GM23338 (cell line): ENCODE measurements around the gene VEZT. TPM values are rescaled to one million over a fixed set of nuclear protein-coding genes. Genes with fewer than 3 reads are reported as not detected.

Experiments
- ATAC-seq: fragments of 200-7000 bp; cut with Tn5 transposase; 3 replicates; pipeline ENCODE4 v1.9.1; 2020
- DNase-seq: peaks from one replicate; pipeline ENCODE4 v3.0.0-alpha.2; 2015; ENCODE audit warnings: low spot score
- H2AFZ ChIP-seq: fragments of 200-600 bp; sonication (generic); 2 replicates; pipeline ENCODE4 v1.8.0; 2016; ENCODE audit warnings: antibody characterized with exemption, mild to moderate bottlenecking, moderate library complexity
- H3F3A ChIP-seq: fragments of 200-600 bp; sonication (generic); replicated peaks from 2 replicates; pipeline ENCODE4 v1.8.0; 2017; ENCODE audit warnings: antibody characterized with exemption, mixed run types, low read depth
- H3K27ac ChIP-seq: fragments of 200-600 bp; sonication (generic); 2 replicates; pipeline ENCODE4 v1.6.1; 2016; ENCODE audit warnings: low read depth
- H3K27me3 ChIP-seq: fragments of 200-600 bp; sonication (generic); 2 replicates; pipeline ENCODE4 v1.8.0; 2016; ENCODE audit warnings: mild to moderate bottlenecking, mixed run types, moderate library complexity; ENCODE audit not compliant: insufficient read depth
- H3K36me3 ChIP-seq: fragments of 200-600 bp; sonication (generic); 2 replicates; pipeline ENCODE4 v1.8.0; 2016; ENCODE audit warnings: mild to moderate bottlenecking; ENCODE audit not compliant: insufficient read depth
- H3K4me1 ChIP-seq: fragments of 200-600 bp; sonication (generic); 2 replicates; pipeline ENCODE4 v1.8.0; 2016; ENCODE audit warnings: mild to moderate bottlenecking, moderate library complexity; ENCODE audit not compliant: insufficient read depth
- H3K4me2 ChIP-seq: fragments of 200-600 bp; sonication (generic); 2 replicates; pipeline ENCODE4 v1.7.1; 2017; ENCODE audit warnings: mixed run types
- H3K4me3 ChIP-seq: fragments of 200-600 bp; sonication (generic); 2 replicates; pipeline ENCODE4 v1.6.1; 2016; ENCODE audit warnings: mixed run types
- H3K79me2 ChIP-seq: fragments of 200-600 bp; sonication (generic); replicated peaks from 2 replicates; pipeline ENCODE4 v1.8.0; 2017; ENCODE audit warnings: mild to moderate bottlenecking; ENCODE audit not compliant: insufficient read depth
- H3K9me2 ChIP-seq: fragments of 200-600 bp; sonication (generic); 2 replicates; pipeline ENCODE4 v1.8.0; 2017; ENCODE audit not compliant: insufficient read depth
- H4K20me1 ChIP-seq: fragments of 200-600 bp; sonication (generic); replicated peaks from 2 replicates; pipeline ENCODE4 v1.8.0; 2017; ENCODE audit warnings: mild to moderate bottlenecking; ENCODE audit not compliant: insufficient read depth
- H3K27ac Mint-ChIP-seq: 2 replicates; pipeline ENCODE4 v1.8.0; 2020; ENCODE audit warnings: inconsistent platforms, mild to moderate bottlenecking, moderate library complexity, mixed read lengths
- H3K27me3 Mint-ChIP-seq: 3 replicates; pipeline ENCODE4 v1.8.0; 2022; ENCODE audit warnings: low read depth, mild to moderate bottlenecking, moderate library complexity, mixed read lengths, inconsistent platforms; ENCODE audit not compliant: insufficient read depth, poor library complexity
- H3K36me3 Mint-ChIP-seq: 3 replicates; pipeline ENCODE4 v1.8.0; 2021; ENCODE audit warnings: low read depth, mild to moderate bottlenecking, inconsistent platforms, moderate library complexity, mixed read lengths
- H3K4me1 Mint-ChIP-seq: 3 replicates; pipeline ENCODE4 v1.8.0; 2020; ENCODE audit warnings: mild to moderate bottlenecking, inconsistent platforms, mixed read lengths
- H3K4me3 Mint-ChIP-seq: 3 replicates; pipeline ENCODE4 v1.8.0; 2021; ENCODE audit warnings: moderate library complexity, mild to moderate bottlenecking, inconsistent platforms, mixed read lengths
- H3K9me3 Mint-ChIP-seq: 3 replicates; pipeline ENCODE4 v1.8.0; 2020; ENCODE audit warnings: moderate library complexity, mild to moderate bottlenecking, inconsistent platforms, mixed read lengths
- CREB1 ChIP-seq: fragments of 250-450 bp; sonication (Bioruptor Pico); IDR thresholded peaks from 2 replicates; pipeline ENCODE4 v1.5.0; 2020; ENCODE audit warnings: low read depth, mild to moderate bottlenecking, moderate library complexity
- EZH2 ChIP-seq: fragments of 200-600 bp; sonication (generic); IDR thresholded peaks from one replicate; pipeline ENCODE4 v1.8.0; 2017; ENCODE audit warnings: antibody characterized with exemption, mild to moderate bottlenecking, low read depth; ENCODE audit not compliant: unreplicated experiment
- EZH2phosphoT487 ChIP-seq: fragments of 200-600 bp; sonication (generic); IDR thresholded peaks from one replicate; pipeline ENCODE4 v1.8.1; 2018; ENCODE audit warnings: antibody characterized with exemption; ENCODE audit not compliant: unreplicated experiment
- JUNB ChIP-seq: IDR thresholded peaks from one replicate; pipeline ENCODE4 v1.6.1; 2016; ENCODE audit warnings: antibody characterized with exemption; ENCODE audit not compliant: unreplicated experiment
- NANOG ChIP-seq: IDR thresholded peaks from 2 replicates; pipeline ENCODE4 v1.6.1; 2016; ENCODE audit warnings: antibody characterized with exemption, borderline replicate concordance
- POLR2AphosphoS5 ChIP-seq: IDR thresholded peaks from 2 replicates; pipeline ENCODE4 v1.6.1; 2016; ENCODE audit warnings: antibody characterized with exemption, low read depth
- REST ChIP-seq: IDR thresholded peaks from one replicate; pipeline ENCODE4 v1.6.1; 2018; ENCODE audit warnings: antibody characterized with exemption; ENCODE audit not compliant: unreplicated experiment
- STAT1 ChIP-seq: IDR thresholded peaks from one replicate; pipeline ENCODE4 v1.6.1; 2016; ENCODE audit warnings: antibody characterized with exemption; ENCODE audit not compliant: unreplicated experiment
- ZNF114 ChIP-seq: fragments of 250-450 bp; sonication (Bioruptor Pico); IDR thresholded peaks from 2 replicates; pipeline ENCODE4 v1.5.0; 2020; ENCODE audit warnings: mild to moderate bottlenecking, moderate library complexity
- ZNF331 ChIP-seq: fragments of 250-450 bp; sonication (Bioruptor Pico); IDR thresholded peaks from 2 replicates; pipeline ENCODE4 v1.5.0; 2020; ENCODE audit warnings: low read depth, mild to moderate bottlenecking, moderate library complexity
- ZNF462 ChIP-seq: fragments of 250-450 bp; sonication (Bioruptor Pico); IDR thresholded peaks from 2 replicates; pipeline ENCODE4 v1.5.0; 2020; ENCODE audit warnings: mild to moderate bottlenecking, moderate library complexity
- polyA plus RNA-seq: library from polyadenylated mRNA; unstranded; fragments of >200 nt; fragmentation: Nextera tagmentation; extraction: Ambion mirVana; gene quantifications from 2 replicates; pipeline ENCODE4 v1.2.1, GENCODE V29; 2016
- total RNA-seq: library from RNA; depleted of rRNA; stranded (reverse); fragments of >200 nt; shearing (Covaris generic); gene quantifications from 2 replicates; pipeline ENCODE4 v1.2.3, GENCODE V29; 2014
- TF ChIP-seq, protein P1 (sequence below), 2 experiments: fragments of 200-600 bp in 1 of 2; sonication (generic) in 1 of 2; conservative IDR thresholded peaks; 2 replicates each; pipeline versions ENCODE4 v1.5.1 to v1.6.1; 2016 to 2017; ENCODE audit warnings: antibody characterized with exemption in 2 of 2, low read depth in 2 of 2, mild to moderate bottlenecking in 2 of 2, moderate library complexity in 1 of 2

VEZT gene
- total and polyA plus RNA-seq, 2 experiments from 2014 or later = 34.2 to 51.5 TPM

DNA sequence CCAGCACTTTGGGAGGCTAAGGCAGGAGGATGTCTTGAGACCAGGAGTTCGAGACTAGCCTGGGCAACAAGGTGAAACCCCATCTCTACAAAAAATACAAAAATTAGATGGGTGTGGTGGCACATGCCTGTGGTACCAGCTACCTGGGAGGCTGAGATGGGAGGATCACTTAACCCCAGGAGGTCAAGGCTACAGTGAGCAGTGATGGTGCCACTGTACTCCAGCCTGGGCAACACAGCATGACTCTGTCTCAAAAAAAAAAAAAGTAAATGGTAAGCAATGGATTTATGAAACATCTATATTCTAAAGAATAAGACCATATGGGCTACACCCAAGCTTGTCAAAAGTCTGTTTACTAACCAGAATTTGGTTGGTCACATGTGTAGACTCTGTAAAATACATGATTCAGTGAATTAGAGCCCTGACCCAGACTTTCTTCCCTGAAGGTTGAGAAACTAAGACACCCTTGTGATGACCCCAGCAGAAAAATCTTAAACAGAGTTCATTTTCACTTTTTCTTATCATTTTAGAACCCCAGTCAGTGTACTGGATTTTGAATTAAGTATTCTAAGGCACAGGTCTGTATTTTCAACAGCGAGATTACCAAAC, 12.5 kb upstream of the VEZT start:
- Histone ChIP-seq H3K4me2 (peak overlapping the region; percentile 70), H3K4me3 (0 out of 2 replicates have a peak overlapping the region, but pooled peaks have one; percentile 1), H3K9me2 (no peaks in the 10 kb centered on the region), H2AFZ (no peak overlapping the region), H3K27me3 (no peaks in the 10 kb centered on the region), H3F3A (0 out of 2 replicates have a peak, but pooled peaks cover 3% of the 10 kb centered on the region), H3K4me1 (peaks cover 95% of the 10 kb centered on the region), H4K20me1 (no peaks in the 10 kb centered on the region), H3K27ac (peak overlapping the region; percentile 96), H3K36me3 (no peaks in the 10 kb centered on the region), H3K79me2 (peaks cover 93% of the 10 kb centered on the region)
- Mint-ChIP-seq H3K27ac (peak overlapping the region; percentile 98), H3K4me3 (no peak overlapping the region), H3K9me3 (no peaks in the 10 kb centered on the region), H3K27me3 (peaks cover 13% of the 10 kb centered on the region), H3K4me1 (peaks cover 83% of the 10 kb centered on the region), H3K36me3 (peaks cover 34% of the 10 kb centered on the region)
- no peak for DNase-seq
- ATAC-seq = no peak
- TF ChIP-seq CREB1 (CRISPR knock-in tag) (no peak), EZH2 (no peak), EZH2phosphoT487 (no peak), ZNF331 (CRISPR knock-in tag) (no peak), POLR2AphosphoS5 (no peak), REST (no peak), ZNF462 (no peak), NANOG (no peak), ZNF114 (CRISPR knock-in tag) (no peak), STAT1 (no peak), JUNB (no peak)
- TF ChIP-seq, protein P1, sequence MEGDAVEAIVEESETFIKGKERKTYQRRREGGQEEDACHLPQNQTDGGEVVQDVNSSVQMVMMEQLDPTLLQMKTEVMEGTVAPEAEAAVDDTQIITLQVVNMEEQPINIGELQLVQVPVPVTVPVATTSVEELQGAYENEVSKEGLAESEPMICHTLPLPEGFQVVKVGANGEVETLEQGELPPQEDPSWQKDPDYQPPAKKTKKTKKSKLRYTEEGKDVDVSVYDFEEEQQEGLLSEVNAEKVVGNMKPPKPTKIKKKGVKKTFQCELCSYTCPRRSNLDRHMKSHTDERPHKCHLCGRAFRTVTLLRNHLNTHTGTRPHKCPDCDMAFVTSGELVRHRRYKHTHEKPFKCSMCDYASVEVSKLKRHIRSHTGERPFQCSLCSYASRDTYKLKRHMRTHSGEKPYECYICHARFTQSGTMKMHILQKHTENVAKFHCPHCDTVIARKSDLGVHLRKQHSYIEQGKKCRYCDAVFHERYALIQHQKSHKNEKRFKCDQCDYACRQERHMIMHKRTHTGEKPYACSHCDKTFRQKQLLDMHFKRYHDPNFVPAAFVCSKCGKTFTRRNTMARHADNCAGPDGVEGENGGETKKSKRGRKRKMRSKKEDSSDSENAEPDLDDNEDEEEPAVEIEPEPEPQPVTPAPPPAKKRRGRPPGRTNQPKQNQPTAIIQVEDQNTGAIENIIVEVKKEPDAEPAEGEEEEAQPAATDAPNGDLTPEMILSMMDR (conservative IDR thresholded peaks at IDR 0.05; ENCODE audit: low read depth in 2 of 2) = no peak
